ENCODE results near the gene SERPINB6.
"Not testable (repeated sequence)": the region's sequence is repeated elsewhere in the genome, so short reads cannot be mapped to it uniquely, and the experiment has no call there.

The SERPINB6 gene

GRCh38 chr6:2976060-2976459 is 4.7 kb upstream of the SERPINB6 start:
- DNase-seq = no peak

- peak; percentile 18 for DNase-seq
These were observed 2.3 kb upstream of the SERPINB6 start for GRCh38 chr6:2973676-2974075.

- DNase-seq = not testable (repeated sequence)
These were observed 1.8 kb upstream of the SERPINB6 start for GRCh38 chr6:2973180-2973579.

GRCh38 chr6:2972685-2973084 is 1.3 kb upstream of the SERPINB6 start:
- not testable (repeated sequence) for DNase-seq

- not testable (repeated sequence) for DNase-seq
These were observed 786 bp upstream of the SERPINB6 start for GRCh38 chr6:2972219-2972487.

GRCh38 chr6:2970753-2971419 is 481 bp downstream of the SERPINB6 start:
- peak; percentile 21 for DNase-seq

GRCh38 chr6:2970034-2970685 is 1.2 kb downstream of the SERPINB6 start:
- no peak for DNase-seq

- DNase-seq = no peak
These were observed 1.8 kb downstream of the SERPINB6 start for GRCh38 chr6:2969549-2969948.

- DNase-seq = no peak
These were observed 2.7 kb downstream of the SERPINB6 start for GRCh38 chr6:2968600-2969135.

GRCh38 chr6:2967936-2968335 is 3.4 kb downstream of the SERPINB6 start:
- DNase-seq = no peak

- DNase-seq = no peak
These were observed 5.0 kb downstream of the SERPINB6 start for GRCh38 chr6:2966347-2966746.

GRCh38 chr6:2964793-2965505 is 6.4 kb downstream of the SERPINB6 start:
- no peak for DNase-seq

- DNase-seq = no peak
These were observed 7.6 kb downstream of the SERPINB6 start for GRCh38 chr6:2963756-2964155.

GRCh38 chr6:2962636-2963035 is 8.7 kb downstream of the SERPINB6 start:
- no peak for DNase-seq

- DNase-seq = no peak
These were observed 9.4 kb downstream of the SERPINB6 start for GRCh38 chr6:2962004-2962403.

- no peak for DNase-seq
These were observed 9.9 kb downstream of the SERPINB6 start for GRCh38 chr6:2961506-2961905.

GRCh38 chr6:2960935-2961334 is 10.4 kb downstream of the SERPINB6 start:
- DNase-seq = no peak

- no peak for DNase-seq
These were observed 11.3 kb downstream of the SERPINB6 start for GRCh38 chr6:2959909-2960719.

- DNase-seq = no peak
These were observed 12.6 kb downstream of the SERPINB6 start for GRCh38 chr6:2958776-2959175.

- DNase-seq = no peak
These were observed 13.0 kb downstream of the SERPINB6 start for GRCh38 chr6:2958331-2958711.

- DNase-seq = no peak
These were observed 13.6 kb downstream of the SERPINB6 start for GRCh38 chr6:2957696-2958330.

GRCh38 chr6:2956930-2957685 is 14.3 kb downstream of the SERPINB6 start:
- DNase-seq = no peak
